CD4-positive, CD25-positive, alpha-beta regulatory T cell (primary cell): ENCODE results near the gene MARCHF6. TPM values are rescaled to one million over a fixed set of nuclear protein-coding genes. Genes with fewer than 3 reads are reported as not detected.

Source experiments
- ATAC-seq, 2 donors: fragments of 150-1000 bp; cut with Tn5 transposase; one replicate each; pipeline ENCODE4 v1.10.0; 2021; ENCODE audit warnings: low read depth in 2 of 2, moderate number of reproducible peaks in 2 of 2, moderate library complexity in 1 of 2
- DNase-seq, 3 donors: peaks; one replicate each; pipeline versions ENCODE4 v3.0.0 to v3.0.0-alpha.2; 2012 to 2022; ENCODE audit warnings: mixed read lengths in 1 of 3
- H3K27ac ChIP-seq: one replicate; pipeline ENCODE4 v1.7.0; 2013; ENCODE audit warnings: mild to moderate bottlenecking, low read length; ENCODE audit not compliant: insufficient read depth, poor library complexity, severe bottlenecking
- H3K27me3 ChIP-seq: one replicate; pipeline ENCODE4 v1.7.0; 2013; ENCODE audit warnings: low read length; ENCODE audit not compliant: control insufficient read depth, insufficient read depth
- H3K36me3 ChIP-seq: one replicate; pipeline ENCODE4 v1.7.0; 2013; ENCODE audit warnings: mild to moderate bottlenecking, low read length, moderate library complexity; ENCODE audit not compliant: control insufficient read depth, insufficient read depth
- H3K4me1 ChIP-seq: 2 replicates; pipeline ENCODE4 v1.7.0; 2013; ENCODE audit warnings: mild to moderate bottlenecking, low read length; ENCODE audit not compliant: insufficient read depth, control insufficient read depth, poor library complexity, severe bottlenecking
- H3K4me3 ChIP-seq: one replicate; pipeline ENCODE4 v1.7.0; 2013; ENCODE audit warnings: low read depth, mild to moderate bottlenecking, low read length, moderate library complexity
- H3K9me3 ChIP-seq, 2 experiments: 1 replicate in 1 of 2; 2 replicates in 1 of 2; pipeline ENCODE4 v1.7.0; 2013; ENCODE audit warnings: low read length in 2 of 2, mild to moderate bottlenecking in 1 of 2, moderate library complexity in 1 of 2; ENCODE audit not compliant: control insufficient read depth in 2 of 2
- H3K27ac Mint-ChIP-seq, 3 donors: one replicate each; pipeline ENCODE4 v1.8.0; 2020 to 2022; ENCODE audit warnings: mild to moderate bottlenecking in 3 of 3, mixed read lengths in 3 of 3, moderate library complexity in 2 of 3
- H3K27me3 Mint-ChIP-seq: one replicate; pipeline ENCODE4 v1.8.0; 2022; ENCODE audit warnings: mild to moderate bottlenecking, mixed read lengths
- H3K36me3 Mint-ChIP-seq: one replicate; pipeline ENCODE4 v1.8.0; 2020; ENCODE audit warnings: mixed read lengths
- H3K4me1 Mint-ChIP-seq, 4 donors: one replicate each; pipeline ENCODE4 v1.8.0; 2020 to 2022; ENCODE audit warnings: mixed read lengths in 4 of 4, mild to moderate bottlenecking in 1 of 4
- H3K4me3 Mint-ChIP-seq, 4 donors: one replicate each; pipeline ENCODE4 v1.8.0; 2020 to 2022; ENCODE audit warnings: mild to moderate bottlenecking in 4 of 4, mixed read lengths in 4 of 4, moderate library complexity in 3 of 4
- H3K9me3 Mint-ChIP-seq, 7 donors: one replicate each; pipeline ENCODE4 v1.8.0; 2020 to 2022; ENCODE audit warnings: mixed read lengths in 7 of 7, mild to moderate bottlenecking in 3 of 7, moderate library complexity in 2 of 7
- polyA plus RNA-seq, 4 donors: library from polyadenylated mRNA; unstranded; fragments of 300-500 nt; fragmentation: Illumina TruSeq; gene quantifications; one replicate each; pipeline ENCODE4 v1.2.3, GENCODE V29; 2021
- total RNA-seq: library from RNA; stranded (reverse); gene quantifications from one replicate; pipeline ENCODE4 v1.2.3, GENCODE V29; 2022

The MARCHF6 gene
- total and polyA plus RNA-seq, 5 donors from 2014 or later = 34.9 to 188 (median 53.8) TPM

- Histone ChIP-seq H3K36me3 (peaks cover 79% of the 10 kb centered on the region), H3K27me3 (no peaks in the 10 kb centered on the region), H3K4me3 (no peak overlapping the region), H3K9me3 (no peaks in the 10 kb centered on the region), H3K4me1 (no peaks in the 10 kb centered on the region), H3K27ac (no peak overlapping the region)
- DNase-seq (no peak), ATAC-seq (no peak)
- Mint-ChIP-seq H3K36me3 (peaks cover 40% of the 10 kb centered on the region), H3K27ac (no peak overlapping the region), H3K4me1 (peaks cover 4 to 26% (median 15%) of the 10 kb centered on the region in 4 donors), H3K4me3 (no peak overlapping the region), H3K9me3 (no peaks in the 10 kb centered on the region), H3K27me3 (no peaks in the 10 kb centered on the region)
Measured at GRCh38 chr5:10399839-10400238, 46.3 kb downstream of the MARCHF6 start.

- Mint-ChIP-seq H3K27me3 (no peaks in the 10 kb centered on the region), H3K27ac (no peak overlapping the region), H3K4me3 (no peak overlapping the region), H3K36me3 (peaks cover 44% of the 10 kb centered on the region), H3K9me3 (no peaks in the 10 kb centered on the region), H3K4me1 (peaks cover 4 to 26% (median 15%) of the 10 kb centered on the region in 4 donors)
- Histone ChIP-seq H3K4me1 (no peaks in the 10 kb centered on the region), H3K36me3 (peaks cover 80% of the 10 kb centered on the region), H3K4me3 (no peak overlapping the region), H3K9me3 (no peaks in the 10 kb centered on the region), H3K27me3 (no peaks in the 10 kb centered on the region), H3K27ac (no peak overlapping the region)
- ATAC-seq (no peak), DNase-seq (no peak)
Measured at GRCh38 chr5:10400411-10400810, 46.9 kb downstream of the MARCHF6 start.

- no peaks in the 10 kb centered on the region for H3K27me3 Mint-ChIP-seq
- no peak overlapping the region for H3K27ac ChIP-seq
- H3K4me1 ChIP-seq = no peaks in the 10 kb centered on the region
- DNase-seq = no peak
- no peaks in the 10 kb centered on the region for H3K9me3 ChIP-seq
- no peak for ATAC-seq
- no peaks in the 10 kb centered on the region for H3K27me3 ChIP-seq
- H3K4me3 Mint-ChIP-seq = no peak overlapping the region
- peaks cover 4 to 26% (median 15%) of the 10 kb centered on the region in 4 donors for H3K4me1 Mint-ChIP-seq
- H3K4me3 ChIP-seq = no peak overlapping the region
- H3K9me3 Mint-ChIP-seq = no peaks in the 10 kb centered on the region
- H3K36me3 Mint-ChIP-seq = peaks cover 43% of the 10 kb centered on the region
- no peak overlapping the region for H3K27ac Mint-ChIP-seq
- H3K36me3 ChIP-seq = peaks cover 80% of the 10 kb centered on the region
Measured at GRCh38 chr5:10400831-10401230, 47.3 kb downstream of the MARCHF6 start.

GRCh38 chr5:10401498-10401897 is 48.0 kb downstream of the MARCHF6 start:
- no peak overlapping the region for H3K27ac Mint-ChIP-seq
- no peak overlapping the region for H3K4me3 Mint-ChIP-seq
- H3K9me3 Mint-ChIP-seq = no peaks in the 10 kb centered on the region
- H3K4me1 Mint-ChIP-seq = peaks cover 4 to 21% (median 10%) of the 10 kb centered on the region in 4 donors
- Histone ChIP-seq H3K27ac (no peak overlapping the region), H3K36me3 (peaks cover 81% of the 10 kb centered on the region), H3K4me3 (no peak overlapping the region), H3K4me1 (no peaks in the 10 kb centered on the region), H3K27me3 (no peaks in the 10 kb centered on the region), H3K9me3 (no peaks in the 10 kb centered on the region)
- no peak for ATAC-seq
- no peak for DNase-seq
- H3K36me3 Mint-ChIP-seq = peaks cover 41% of the 10 kb centered on the region
- H3K27me3 Mint-ChIP-seq = no peaks in the 10 kb centered on the region

Other genes with a start within 250 kb of the MARCHF6 start
- 6.3 TPM for gene ATPSCKMT, start 103.8 kb upstream of the MARCHF6 start, total RNA-seq
- 10 to 100 TPM in 3 of 4 donors, 1 to 10 TPM in 1; 8.6 to 12.9 (median 11.9) TPM for gene ATPSCKMT, start 103.8 kb upstream of the MARCHF6 start, polyA plus RNA-seq
- 65.1 TPM for gene CCT5, start 103.4 kb upstream of the MARCHF6 start, total RNA-seq
- gene CCT5, start 103.4 kb upstream of the MARCHF6 start, polyA plus RNA-seq = 100 to 1,000 TPM; 187 to 212 (median 208) TPM
- 0.59 TPM for gene CMBL, start 45.8 kb upstream of the MARCHF6 start, total RNA-seq
- gene CMBL, start 45.8 kb upstream of the MARCHF6 start, polyA plus RNA-seq = under 1 TPM in 2 of 4 donors, not detected in 2; 0.13 to 0.33 TPM
- gene ROPN1L, start 88.2 kb downstream of the MARCHF6 start, total RNA-seq = 3.0 TPM
- gene ROPN1L, start 88.2 kb downstream of the MARCHF6 start, polyA plus RNA-seq = 10 to 100 TPM in 1 of 4 donors, 1 to 10 TPM in 3; 4.2 to 14.4 (median 7.3) TPM
- gene ANKRD33B, start 210.4 kb downstream of the MARCHF6 start, total RNA-seq = 6.6 TPM
- gene ANKRD33B, start 210.4 kb downstream of the MARCHF6 start, polyA plus RNA-seq = under 1 TPM; 0.25 to 0.35 (median 0.32) TPM